Measurements from ENCODE around the gene CENPQ.

The CENPQ gene

DNA sequence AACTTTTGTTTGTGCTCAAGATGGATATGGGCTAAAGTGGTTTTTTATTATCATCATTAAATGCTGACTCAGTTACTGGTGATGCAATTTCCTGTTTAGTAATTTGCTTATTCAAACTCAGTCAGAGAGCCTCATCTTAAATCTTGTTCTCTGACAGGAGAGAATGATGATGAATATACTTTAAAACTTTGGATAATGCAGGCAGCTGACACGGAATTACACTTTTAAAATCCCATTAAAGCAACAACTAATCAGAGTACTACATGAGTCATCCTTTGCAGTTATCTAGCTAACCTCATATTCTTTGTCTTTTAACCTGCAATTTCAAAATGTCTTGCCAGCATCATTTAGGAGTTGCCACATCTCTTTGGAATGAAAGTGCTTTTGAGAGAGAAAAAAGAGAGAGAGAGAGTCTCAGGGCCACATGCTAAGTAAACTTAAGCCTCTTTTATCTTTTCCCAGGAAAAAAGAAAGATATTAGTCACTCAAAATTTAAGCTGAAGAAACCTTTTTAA lies 78.1 kb downstream of the CENPQ start:
- no peak for DNase-seq (ENCODE audit: low read depth, low spot score)

DNA sequence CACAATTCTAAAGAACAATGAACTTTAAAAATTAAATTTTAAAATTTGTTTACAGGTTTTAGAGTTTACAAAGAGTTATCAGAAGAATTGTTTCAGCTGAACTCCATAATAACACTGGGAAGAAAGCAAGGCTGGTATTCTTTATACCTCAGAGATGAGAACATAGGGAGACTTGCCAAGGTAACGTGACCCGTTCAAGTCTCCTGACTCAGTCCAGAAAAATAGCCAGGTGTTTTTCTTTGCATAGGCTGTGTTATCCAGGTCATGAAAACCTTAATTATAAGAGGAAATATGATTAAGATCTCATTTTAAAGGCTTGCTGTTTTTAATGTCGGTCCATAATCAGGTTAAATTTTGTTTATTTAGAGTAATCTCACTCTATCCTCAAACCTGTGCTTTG lies 78.8 kb downstream of the CENPQ start:
- DNase-seq (ENCODE audit: low read depth, low spot score) = no peak
